Measurements from ENCODE around the gene PTGFRN.

The PTGFRN gene

GRCh38 chr1:116889380-116889779 is 20.3 kb upstream of the PTGFRN start:
- DNase-seq (ENCODE audit: low read depth), result no peak

GRCh38 chr1:116891396-116892079 is 18.2 kb upstream of the PTGFRN start:
- DNase-seq (ENCODE audit: low read depth), result no peak

GRCh38 chr1:116895073-116895472 is 14.6 kb upstream of the PTGFRN start:
- DNase-seq (ENCODE audit: low read depth), result no peak

- DNase-seq (ENCODE audit: low read depth), result no peak
Observed at GRCh38 chr1:116899529-116899928, 10.2 kb upstream of the PTGFRN start.

- DNase-seq (ENCODE audit: low read depth), result no peak
Observed at GRCh38 chr1:116900471-116901365, 9.0 kb upstream of the PTGFRN start.

GRCh38 chr1:116902027-116902426 is 7.7 kb upstream of the PTGFRN start:
- no peak for DNase-seq (ENCODE audit: low read depth)

- DNase-seq (ENCODE audit: low read depth), result no peak
Observed at GRCh38 chr1:116902723-116903383, 6.9 kb upstream of the PTGFRN start.

GRCh38 chr1:116904791-116905320 is 4.9 kb upstream of the PTGFRN start:
- DNase-seq (ENCODE audit: low read depth), result no peak

GRCh38 chr1:116906812-116907211 is 2.9 kb upstream of the PTGFRN start:
- DNase-seq (ENCODE audit: low read depth), result no peak

GRCh38 chr1:116907351-116907750 is 2.4 kb upstream of the PTGFRN start:
- DNase-seq (ENCODE audit: low read depth), result no peak

- DNase-seq (ENCODE audit: low read depth), result no peak
Observed at GRCh38 chr1:116908266-116908665, 1.4 kb upstream of the PTGFRN start.

- DNase-seq (ENCODE audit: low read depth), result no peak
Observed at GRCh38 chr1:116908820-116909511, 750 bp upstream of the PTGFRN start.

GRCh38 chr1:116910379-116911187 is 867 bp downstream of the PTGFRN start:
- DNase-seq (ENCODE audit: low read depth), result no peak

- no peak for DNase-seq (ENCODE audit: low read depth)
Observed at GRCh38 chr1:116911188-116911553, 1.5 kb downstream of the PTGFRN start.

GRCh38 chr1:116911779-116912469 is 2.2 kb downstream of the PTGFRN start:
- DNase-seq (ENCODE audit: low read depth), result no peak

GRCh38 chr1:116912846-116913245 is 3.1 kb downstream of the PTGFRN start:
- no peak for DNase-seq (ENCODE audit: low read depth)

GRCh38 chr1:116913941-116914340 is 4.2 kb downstream of the PTGFRN start:
- DNase-seq (ENCODE audit: low read depth), result no peak

- no peak for DNase-seq (ENCODE audit: low read depth)
Observed at GRCh38 chr1:116914667-116915066, 5.0 kb downstream of the PTGFRN start.

GRCh38 chr1:116915086-116915661 is 5.5 kb downstream of the PTGFRN start:
- no peak for DNase-seq (ENCODE audit: low read depth)

- DNase-seq (ENCODE audit: low read depth), result no peak
Observed at GRCh38 chr1:116916002-116916401, 6.3 kb downstream of the PTGFRN start.
